HG03354 (cell line): ENCODE data around the gene SAMD14.

ENCODE experiments used
- ATAC-seq: cut with Tn5 transposase; IDR thresholded peaks from one replicate; pipeline ENCODE4 v1.9.1; 2021; ENCODE audit warnings: mild to moderate bottlenecking; ENCODE audit not compliant: unreplicated experiment, poor library complexity, severe bottlenecking

The SAMD14 gene

DNA sequence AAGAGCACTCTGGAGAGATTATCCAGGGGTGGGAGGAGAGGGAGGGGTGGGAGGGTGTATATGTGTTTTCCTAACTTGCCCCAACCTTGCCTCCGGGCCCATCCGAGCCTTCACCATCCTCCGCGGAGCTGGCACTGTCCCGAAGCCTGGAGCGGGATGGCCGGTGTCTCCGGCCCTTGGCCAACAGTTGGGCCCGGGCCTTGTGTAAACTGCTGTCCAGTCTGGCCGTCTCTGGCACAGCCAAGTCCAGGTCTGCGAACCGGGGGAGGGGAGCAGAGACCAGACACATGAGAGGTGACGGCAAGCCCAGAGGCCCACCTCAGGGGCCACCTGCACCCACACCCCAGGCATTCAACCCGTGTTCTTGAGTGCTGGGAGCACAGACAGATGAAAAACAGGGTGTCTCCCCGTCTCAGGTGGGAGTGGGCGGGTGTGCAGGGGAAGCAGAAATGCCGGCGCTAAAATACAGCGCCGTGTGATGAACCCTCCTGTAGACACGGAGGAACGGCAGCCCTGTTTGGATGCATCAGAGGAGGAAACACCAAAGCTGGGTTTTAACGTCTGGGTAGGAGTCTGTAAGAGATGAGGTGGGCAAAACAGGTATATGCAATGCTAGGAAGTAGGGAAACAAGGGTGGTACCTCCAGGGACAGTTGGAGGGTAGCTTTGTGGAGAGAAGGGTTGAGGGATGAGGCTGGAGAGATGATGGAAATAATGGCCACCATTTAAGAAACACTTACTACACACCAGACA, 11.7 kb downstream of the SAMD14 start:
- no peak for ATAC-seq

DNA sequence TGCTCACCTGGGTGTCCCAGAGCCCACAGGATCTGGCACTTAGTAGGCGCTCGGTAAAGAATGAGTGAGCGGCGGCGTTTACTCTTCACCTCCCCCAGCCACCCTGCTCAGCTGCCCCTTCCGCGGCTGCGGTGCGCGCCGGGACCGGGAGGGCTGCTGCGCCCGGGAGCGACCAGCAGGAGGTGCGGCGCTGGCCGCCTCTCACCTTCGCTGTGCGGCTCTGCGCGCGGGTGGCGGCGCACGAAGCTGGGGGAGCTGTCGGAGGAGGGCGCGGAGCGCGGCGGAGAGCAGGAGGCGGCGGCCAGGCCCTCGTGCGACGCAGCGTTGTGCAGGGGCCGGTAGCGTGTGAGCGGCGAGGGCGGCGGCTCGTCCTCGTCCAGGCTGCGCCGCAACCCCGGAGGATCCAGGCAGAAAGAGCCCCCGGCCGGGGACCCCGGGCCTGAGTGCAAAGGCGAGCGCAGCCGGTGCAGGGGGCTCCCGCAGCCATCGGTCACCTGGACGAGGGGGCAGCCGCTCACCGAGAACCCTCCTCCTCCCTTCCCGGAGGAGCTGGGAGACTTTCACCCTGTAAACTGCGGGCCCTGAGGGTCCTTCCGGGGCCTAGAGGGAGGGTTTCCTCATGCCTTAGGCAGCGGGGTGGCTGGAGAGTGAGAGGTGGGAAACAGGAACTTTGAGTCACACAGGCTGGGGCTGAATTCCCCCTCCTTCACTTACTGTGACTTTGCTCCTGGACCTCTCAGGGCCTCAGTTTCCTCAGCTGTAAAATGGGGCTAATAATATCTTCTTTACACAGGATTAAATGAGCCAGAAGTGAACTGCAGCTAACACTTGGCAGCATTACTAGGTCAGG, 12.5 kb downstream of the SAMD14 start:
- peak; percentile 67 for ATAC-seq

DNA sequence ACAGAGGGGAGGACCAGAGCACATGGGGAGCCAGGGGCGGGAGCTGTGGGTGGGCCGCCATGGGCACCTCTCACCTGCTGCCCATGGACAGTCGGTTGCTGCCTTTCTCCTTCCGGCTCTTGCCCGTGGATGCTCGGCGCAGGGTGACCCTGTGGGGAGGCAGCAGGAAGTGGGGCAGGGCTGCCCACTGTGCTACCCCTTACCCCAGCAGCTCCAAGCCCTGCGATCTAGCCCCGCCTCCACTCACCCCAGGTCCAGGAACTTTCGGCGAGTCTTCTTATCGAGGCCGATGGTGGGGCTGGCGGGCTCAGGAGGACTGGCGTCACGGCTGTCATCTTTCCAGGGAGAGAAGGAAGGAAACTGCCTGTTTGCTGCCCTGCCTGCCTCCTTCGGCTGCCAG, 14.2 kb downstream of the SAMD14 start:
- no peak for ATAC-seq

DNA sequence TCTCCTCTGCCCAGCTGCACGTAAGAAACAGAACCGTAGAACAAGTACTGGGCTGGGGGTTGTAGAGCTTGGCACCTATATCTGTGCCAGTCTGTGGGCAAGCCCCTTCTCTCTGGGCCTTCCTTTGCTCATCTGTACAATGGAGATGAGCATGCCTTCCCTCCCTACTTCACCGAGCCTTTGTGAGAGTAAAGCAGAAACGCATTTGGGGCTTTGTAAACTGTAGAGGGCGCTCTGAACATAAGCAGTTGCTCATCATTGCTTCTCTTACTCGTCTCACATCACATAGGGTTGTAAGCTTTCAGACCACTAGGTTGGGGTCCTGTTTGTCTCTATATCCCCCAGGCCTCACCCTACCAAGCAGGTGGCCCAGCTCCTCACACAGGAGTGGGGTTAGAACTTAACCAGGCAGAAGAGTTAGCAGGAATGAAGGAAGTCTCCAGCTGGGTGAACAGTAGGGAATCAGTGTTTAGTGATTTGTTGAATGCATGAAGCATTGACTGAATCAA, 15.1 kb downstream of the SAMD14 start:
- ATAC-seq = no peak

DNA sequence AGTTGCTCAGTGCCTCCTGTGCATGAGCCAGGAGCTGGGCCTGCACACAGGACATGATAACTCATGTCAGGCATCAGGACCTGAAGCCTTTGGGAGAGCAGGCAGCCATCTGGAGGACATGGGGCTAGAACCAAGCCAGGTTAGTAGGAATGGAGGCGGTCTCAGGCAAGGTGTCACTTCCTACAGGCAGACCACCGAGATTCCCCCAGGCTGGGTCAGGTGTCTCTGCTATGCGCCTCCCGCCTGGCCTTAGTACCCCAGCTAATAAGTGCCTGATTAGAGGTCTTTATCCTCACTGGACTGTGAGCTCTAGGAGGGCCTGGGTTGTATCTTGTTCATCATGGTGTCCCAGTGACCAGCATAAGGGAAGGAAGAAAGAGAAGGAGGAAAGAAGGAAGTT, 15.6 kb downstream of the SAMD14 start:
- no peak for ATAC-seq

DNA sequence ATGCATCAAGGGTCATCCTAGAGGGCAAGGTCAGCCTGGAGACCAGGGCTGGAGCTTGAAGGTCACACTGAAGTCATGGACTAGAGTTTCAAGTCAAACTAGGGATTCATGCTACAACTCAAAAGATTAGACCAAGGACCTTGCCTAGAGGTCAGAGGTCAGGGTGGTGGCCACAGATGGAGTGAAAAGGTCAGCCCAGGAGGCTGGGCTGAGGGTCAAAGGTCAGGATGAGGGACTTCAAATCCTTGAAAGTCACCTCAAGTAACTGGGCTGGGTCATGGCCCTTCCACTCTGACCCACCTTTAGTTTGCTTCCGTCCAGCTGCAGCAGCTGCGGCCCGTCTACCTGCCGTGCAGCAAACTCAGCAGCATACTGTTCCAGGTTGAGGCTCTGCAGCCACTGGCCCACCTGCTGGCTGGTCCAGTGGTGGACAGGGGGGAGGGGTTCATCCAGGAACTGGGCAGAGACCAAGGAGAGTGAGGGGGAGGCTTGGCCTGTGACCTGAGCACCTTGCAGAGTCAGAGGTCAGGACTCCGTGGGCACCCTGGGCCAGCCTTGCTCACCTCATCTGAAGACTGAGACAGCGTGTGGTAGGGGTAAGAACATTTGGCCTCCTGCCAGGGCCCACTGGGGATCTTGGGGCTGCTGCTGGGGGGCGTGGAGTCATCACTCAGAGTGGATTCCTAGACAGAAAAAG, 16.2 kb downstream of the SAMD14 start:
- ATAC-seq = no peak

DNA sequence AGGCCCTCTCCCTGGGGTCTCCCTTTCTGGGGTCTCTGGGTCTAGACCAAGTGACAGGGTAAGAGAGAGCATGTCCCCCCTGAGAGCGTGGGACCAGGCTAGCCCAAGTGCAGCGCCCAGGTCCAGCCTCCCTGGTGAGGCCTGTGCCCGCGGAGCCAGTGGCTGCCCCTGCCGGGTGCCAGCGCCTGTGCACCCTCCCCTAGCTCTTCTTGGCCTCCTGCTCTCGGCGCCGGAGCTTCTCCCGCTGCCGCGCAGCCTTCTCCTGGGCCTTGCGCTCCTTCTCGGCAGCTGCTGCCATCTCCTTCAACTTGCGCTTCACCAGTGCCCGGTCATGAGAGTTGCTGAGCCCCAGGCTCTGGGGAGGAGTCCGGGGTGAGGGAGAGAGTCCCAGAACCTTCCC, 17.3 kb downstream of the SAMD14 start:
- no peak for ATAC-seq

DNA sequence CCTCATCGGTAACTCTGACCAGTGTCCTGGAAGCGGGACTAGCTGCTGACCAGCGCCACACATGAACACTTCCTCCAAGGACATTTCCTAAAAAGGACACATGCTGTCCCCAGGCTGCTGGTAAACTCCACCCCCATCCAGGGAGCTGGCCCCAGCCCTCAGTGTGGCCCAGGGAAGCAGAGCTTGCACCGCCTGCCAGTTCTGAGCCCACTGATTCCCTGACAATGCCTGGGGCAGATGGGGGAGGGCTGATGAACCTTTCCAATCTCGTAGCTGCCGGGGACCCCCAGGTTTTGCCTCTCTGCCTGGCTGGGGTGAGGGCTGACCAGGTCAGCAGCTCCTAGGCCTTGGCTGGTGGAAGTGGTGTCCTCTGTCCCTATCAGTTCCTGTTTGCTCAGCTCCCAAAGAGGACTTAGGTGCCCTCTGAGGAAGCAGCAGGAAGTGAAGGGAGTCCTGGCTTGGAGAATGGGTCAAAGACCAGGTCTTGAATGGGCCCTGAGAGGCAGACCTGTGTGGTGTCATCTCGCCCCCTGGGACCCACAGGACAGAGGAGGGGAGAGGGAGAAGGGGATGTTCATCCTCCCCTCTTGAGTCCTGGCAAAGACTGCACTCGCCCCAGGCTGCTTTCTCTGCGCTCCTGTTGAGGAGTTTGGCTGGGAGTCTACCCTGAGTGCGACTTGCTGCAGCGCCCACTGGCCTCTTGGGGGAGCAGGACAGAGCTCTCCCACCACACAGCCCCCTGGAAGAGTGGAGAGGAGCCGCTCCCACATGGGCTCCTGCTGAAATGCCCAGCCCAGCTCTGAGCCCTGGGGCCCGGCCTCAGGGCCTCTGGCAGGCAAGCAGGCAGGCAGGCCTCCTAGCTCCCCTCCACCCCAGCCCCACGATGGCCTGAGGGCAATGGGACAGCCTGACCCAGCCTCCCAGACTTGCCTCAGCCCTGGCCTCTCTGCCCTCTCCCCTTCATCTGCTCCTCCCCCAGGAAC, 18.0 kb downstream of the SAMD14 start:
- no peak for ATAC-seq

DNA sequence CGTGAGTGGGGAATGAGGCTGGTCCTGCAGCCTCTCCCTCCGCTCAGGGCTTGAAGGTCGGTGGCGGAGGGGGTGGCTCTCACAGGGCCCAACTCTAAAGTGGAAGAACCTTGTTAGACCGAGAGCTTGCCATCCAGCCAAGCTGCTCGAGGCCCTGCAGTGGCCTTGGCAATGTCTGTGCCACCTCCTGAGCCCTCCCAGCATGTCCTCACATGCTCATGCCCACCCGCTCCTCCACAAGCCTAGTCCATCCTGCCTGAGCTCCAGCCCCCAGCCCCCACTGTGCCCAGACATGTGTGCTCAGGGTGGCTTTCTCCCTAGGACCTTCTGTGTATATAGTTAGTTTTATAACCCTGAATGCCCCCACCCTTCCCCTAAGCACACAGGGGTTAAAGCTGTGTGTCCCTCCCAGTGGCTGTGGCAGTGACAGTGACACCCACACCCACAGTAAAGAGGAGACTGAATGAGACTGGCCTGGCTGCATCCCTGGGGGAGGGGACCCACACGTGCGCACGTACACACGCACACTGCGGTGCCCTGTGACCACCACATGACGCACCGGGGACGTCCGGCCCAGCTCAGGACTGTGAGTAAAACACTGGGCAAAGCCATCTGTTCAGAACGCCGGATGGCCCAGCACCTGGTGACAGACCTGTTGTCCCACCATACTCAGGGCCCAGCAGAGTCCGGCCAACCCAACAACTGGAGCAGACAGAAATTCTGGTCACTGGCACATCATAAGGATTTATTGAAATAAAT, 19.2 kb downstream of the SAMD14 start:
- no peak for ATAC-seq

DNA sequence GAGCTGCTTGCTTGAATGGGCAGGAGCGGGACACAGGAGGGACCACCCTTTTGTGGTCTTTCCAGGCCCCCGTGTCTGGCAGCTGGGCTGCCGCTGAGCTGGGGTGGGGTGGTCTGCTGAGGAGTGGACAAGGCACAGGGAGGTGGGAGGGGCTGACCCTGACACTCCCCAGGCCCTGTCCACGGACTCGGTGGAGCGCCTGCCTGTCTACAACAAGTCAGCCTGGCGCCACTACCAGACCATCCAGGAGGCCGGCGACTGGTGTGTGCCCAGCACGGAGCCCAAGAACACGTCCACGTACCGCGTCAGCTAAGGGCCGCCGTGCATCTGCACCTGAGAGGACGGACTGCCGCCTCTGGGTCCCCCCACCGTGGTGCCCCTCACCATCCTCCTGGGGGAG, 20.2 kb downstream of the SAMD14 start:
- no peak for ATAC-seq

DNA sequence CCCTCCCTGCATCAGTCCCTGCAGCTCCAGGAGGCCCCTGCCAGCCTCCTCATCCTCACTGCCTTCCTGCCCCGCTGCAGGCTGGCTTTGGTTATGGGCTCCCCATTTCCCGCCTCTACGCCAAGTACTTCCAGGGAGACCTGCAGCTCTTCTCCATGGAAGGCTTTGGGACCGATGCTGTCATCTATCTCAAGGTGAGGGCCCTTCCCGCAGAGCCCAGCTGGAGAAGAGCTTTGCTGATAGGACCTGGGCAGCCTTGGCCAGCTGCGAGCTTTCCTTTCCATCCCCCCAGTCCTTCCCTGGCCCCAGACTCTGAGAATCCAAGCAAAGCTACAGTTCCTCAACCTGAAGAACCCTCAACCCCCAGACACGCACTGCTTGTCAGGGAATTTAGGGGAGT, 20.8 kb downstream of the SAMD14 start:
- ATAC-seq = no peak

DNA sequence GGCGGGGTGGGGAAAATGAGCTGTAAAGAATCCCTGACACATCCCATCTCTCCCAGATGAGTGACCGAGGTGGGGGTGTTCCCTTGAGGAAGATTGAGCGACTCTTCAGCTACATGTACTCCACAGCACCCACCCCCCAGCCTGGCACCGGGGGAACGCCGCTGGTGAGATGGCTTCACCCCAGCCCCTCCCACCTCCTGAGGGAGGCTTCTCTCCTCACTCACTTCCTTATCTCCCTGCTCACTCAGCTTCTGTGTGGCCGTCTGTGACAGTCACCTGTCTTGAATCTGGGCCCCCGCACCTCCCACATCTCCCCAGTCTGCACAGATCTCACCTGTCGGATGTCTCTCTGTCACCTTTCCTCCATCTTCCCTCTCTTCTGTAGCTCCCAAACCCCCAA, 21.4 kb downstream of the SAMD14 start:
- ATAC-seq = no peak

DNA sequence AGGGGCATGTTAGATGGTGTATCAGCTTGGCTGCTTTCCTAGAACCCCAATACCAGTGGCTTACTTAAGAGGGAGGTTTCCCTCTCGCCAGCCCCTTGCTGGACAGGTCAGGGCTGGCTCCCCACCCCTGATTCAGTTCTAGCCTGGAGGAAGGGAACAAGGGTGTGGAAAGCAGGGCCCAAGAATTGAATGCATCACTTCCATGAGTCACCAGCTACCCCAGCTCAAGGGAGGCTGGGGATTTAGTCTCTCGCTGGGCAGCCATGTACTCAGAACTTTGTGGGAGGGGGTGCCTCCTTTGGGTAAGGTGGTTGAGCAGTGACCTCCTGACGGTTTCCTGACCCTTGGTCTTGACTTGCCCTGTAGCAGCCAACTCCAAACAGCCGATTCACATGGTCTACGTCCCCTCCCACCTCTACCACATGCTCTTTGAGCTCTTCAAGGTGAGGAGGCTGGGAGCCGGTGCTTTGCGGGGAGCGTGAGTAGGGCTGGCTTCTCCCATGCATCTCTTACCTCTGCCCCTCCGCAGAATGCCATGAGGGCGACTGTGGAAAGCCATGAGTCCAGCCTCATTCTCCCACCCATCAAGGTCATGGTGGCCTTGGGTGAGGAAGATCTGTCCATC, 22.1 kb downstream of the SAMD14 start:
- no peak for ATAC-seq

DNA sequence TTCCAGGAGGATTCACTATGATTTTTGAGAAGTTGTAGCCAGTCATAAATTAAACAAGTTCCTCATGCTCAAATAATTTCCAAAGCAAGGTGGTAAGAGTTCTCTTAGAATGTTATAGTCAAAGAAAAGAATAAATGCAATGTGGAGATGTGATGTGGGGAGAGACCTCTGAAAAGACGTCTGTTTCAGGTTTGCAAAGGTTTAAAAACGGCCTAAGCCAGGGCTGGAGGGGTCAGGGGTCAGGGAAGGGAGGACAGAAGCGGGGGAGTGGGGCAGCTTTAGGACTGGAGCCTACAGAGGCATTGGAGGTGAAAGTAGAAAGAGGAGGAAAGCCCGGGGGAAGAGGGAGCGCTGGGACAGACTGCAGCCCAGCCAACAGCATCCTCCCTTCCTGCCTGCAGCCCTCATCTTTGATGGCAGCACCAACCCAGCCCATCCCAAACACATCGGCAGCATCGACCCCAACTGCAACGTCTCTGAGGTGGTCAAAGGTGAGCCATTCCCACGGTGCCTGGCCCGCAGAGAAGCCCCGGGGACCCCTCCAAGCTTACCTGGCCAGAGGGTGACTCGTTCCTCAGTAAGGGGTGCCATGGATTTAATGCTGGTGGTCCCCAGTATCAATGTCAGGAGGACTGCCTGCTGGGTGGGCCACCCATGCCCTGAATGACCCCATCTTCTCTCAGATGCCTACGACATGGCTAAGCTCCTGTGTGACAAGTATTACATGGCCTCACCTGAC, 23.4 kb downstream of the SAMD14 start:
- ATAC-seq = no peak

DNA sequence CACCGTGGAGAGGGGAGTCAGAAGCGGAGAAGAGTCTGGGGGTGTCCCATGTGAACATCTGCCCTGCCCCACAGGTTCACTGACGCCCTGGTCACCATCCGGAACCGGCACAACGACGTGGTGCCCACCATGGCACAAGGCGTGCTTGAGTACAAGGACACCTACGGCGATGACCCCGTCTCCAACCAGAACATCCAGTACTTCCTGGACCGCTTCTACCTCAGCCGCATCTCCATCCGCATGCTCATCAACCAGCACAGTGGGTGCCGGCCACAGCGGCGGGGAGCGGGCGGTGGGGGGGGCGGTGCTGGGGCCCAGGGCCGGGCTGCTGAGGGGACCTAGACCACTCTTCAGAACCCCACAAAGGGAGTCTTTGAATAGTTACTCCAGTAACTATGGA, 24.1 kb downstream of the SAMD14 start:
- no peak for ATAC-seq

DNA sequence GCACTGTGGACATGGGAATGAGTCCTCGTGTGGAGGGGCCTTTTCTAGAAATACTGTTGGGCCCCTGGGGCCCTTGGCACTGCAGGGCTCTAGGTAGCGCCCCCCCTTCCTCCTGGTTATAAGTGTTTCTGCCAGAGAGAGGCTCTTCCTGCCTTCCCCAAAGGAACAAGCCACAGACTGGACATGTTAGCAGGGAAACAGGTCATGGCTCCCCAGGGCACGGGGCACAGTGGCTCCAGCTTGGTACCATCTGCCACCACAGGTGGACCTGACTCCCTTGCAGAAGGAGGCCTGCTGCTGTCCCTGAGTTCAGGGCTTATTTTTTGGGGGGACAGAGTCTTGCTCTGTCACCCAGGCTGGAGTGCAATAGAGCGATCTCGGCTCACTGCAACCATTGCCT, 26.0 kb downstream of the SAMD14 start:
- no peak for ATAC-seq

DNA sequence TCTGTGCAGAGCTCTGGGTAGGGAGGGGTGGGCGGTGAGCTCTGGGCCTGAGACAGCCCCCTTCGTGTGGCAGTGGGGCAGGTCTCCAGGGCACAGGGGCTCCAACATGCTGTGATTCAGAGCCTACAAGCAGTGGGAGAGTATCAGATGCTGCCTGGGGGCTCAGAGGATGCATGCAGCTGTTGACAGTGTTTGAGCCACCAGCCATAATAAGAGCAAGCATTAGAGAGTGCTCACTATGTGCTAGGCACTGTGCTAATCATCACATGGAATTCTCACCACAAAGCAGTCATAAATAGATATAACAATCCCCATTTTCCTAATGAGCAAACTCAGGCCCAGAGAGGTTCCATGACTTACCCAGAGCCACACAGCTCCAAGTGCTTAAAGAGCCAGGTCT, 26.7 kb downstream of the SAMD14 start:
- ATAC-seq = no peak
